Upper lobe of left lung (tissue), 4 donors: ENCODE results near the gene PARVG.

Experiments
- CTCF ChIP-seq, 6 experiments: fragments of 450-650 bp in 4 of 6; fragments of 200-600 bp in 2 of 6; sonication (generic) in 2 of 6; IDR thresholded peaks; one replicate each; pipeline ENCODE4 v1.5.1; 2016 to 2019; ENCODE audit warnings: antibody characterized with exemption in 6 of 6
- POLR2A ChIP-seq, 4 donors: fragments of 450-650 bp; IDR thresholded peaks; one replicate each; pipeline ENCODE4 v1.5.1; 2016 to 2017; ENCODE audit warnings: antibody characterized with exemption in 4 of 4, mild to moderate bottlenecking in 2 of 4

GRCh38 chr22:44159221-44159620 is 21.5 kb upstream of the PARVG start:
- no peak for TF ChIP-seq POLR2A (IDR thresholded peaks at IDR 0.05)
- TF ChIP-seq CTCF (IDR thresholded peaks at IDR 0.05), result no peak
